GM18499 (cell line): ENCODE data around the gene DSC2.

Experiments used
- ATAC-seq: cut with Tn5 transposase; IDR thresholded peaks from one replicate; pipeline ENCODE4 v1.9.1; 2021; ENCODE audit warnings: moderate number of reproducible peaks; ENCODE audit not compliant: insufficient read depth, unreplicated experiment

The DSC2 gene

DNA sequence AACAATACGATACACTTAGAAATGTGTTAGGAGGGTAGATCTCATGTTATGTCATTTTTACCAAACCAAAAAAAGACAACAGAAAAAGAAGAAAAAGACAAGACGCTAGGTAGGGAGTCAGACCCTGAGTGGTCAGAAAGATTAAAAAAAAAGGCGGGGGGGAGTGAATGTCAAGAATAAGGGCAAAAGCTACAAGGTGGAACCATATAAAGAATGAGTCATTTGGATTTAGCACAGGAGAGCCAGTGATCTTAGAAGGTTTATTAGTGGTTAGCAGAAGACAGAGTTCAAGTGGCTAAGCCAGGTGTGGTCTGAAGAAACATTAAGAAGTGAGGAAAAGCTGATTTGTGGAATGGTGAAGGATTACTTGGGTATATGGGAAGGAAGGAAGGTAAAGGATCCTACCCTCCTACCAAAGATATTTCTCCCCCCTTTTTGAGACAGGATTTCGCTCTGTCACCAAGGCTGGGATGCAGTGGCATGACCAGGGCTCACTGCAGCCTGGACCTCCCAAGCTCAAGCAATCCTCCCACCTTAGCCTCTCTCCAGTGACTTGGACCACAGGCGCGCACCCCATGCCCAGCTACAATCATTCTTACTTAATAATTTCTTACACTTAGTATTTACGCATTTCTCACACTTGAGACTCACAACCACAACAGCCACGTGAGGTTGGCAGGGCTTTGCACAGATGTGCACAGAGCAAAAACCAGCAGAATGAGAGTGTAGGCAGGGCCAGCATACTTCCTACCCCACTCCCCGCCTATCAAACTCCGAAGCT lies 2.6 kb downstream of the DSC2 start:
- ATAC-seq = no peak

DNA sequence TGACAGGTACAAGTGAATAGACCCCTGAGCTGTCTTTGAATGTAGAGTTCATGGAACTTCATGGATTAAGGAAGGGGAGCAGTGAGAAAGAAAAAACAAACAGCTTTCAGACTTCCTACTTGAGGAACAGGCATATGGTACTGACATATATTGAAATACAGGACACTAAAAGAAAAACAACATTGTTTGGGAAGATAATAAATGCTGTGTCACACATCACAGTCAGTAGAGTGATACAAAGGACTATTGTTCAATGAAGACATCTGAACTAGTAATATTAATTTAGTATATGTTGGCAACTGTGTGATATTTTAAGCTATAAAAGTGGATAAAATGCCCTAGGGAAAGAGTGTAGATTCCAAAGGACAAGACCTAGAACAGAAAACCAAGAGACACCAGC lies 3.3 kb downstream of the DSC2 start:
- ATAC-seq = no peak

DNA sequence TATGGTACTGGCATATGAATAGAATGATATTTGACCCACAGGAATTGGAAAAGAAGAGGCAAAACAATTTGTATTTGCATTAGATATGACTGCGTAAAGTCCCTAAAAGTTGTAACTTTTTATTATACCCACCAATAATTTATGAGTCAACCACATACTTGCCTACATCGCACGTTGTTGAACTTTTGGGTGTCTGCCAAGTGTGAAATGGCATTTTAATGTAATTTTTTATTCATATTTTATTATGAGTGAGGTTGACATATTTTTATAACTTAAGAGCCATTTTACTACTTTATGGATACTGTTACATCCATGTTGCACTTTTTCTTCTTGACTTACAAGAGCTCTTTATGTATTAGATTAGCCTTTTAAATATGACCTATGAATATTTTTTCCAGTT lies 4.6 kb downstream of the DSC2 start:
- ATAC-seq = no peak

DNA sequence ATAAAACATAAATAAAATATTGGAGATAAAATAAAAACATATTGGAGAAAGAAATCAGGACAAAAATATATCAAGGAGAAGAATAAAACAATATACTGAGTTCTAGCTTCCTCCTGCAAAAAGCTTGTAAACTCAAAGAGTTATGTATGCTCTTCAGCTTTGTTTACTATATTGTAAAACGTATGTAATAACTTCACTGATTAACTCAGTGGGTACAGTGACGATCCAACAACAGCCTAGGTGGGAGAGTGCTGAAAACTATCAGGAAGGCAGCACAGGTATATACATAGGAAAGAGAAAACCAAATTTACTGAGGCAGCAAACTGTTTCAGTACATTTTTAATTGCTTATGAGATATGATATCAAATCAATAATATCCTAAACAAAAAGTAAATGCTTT lies 8.3 kb downstream of the DSC2 start:
- ATAC-seq = no peak

GRCh38 chr18:31093294-31093693 lies 8.9 kb downstream of the DSC2 start:
- no peak for ATAC-seq

DNA sequence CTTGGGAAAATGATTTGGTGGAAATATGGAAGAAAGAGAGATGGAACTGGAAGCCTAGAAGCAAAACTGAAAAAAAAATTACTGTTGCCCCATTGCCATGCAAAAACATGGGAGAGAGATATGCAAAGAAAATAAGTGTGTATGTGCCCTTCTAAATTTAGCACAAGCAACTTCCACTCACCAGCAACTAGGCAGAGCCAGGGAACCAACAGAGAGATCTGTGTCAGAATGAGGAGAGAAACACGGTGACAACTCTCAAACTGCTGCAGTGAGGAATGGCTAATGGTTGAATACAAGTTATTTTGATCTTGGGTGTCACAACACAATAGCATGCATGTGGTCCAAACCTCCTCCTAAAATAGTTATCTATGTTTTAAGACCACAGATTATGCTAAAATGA lies 10.9 kb downstream of the DSC2 start:
- ATAC-seq = no peak

DNA sequence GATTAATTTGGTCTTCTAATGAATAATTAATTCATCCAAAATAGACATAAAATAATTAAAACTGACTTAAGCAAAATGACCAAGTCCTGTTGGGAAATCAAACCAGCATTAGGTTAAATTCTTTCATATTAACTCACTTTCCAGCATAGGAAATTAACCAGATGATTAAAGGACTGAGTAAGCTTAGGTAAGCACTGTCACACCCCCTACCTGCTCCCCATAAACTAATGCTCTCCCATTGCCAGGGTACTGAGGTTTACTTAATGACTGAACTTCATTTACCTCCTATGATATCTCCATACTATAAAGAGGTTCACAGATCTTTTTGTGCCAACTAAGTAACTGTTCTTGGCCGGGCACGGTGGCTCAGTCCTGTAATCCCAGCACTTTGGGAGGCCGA lies 13.7 kb downstream of the DSC2 start:
- no peak for ATAC-seq

DNA sequence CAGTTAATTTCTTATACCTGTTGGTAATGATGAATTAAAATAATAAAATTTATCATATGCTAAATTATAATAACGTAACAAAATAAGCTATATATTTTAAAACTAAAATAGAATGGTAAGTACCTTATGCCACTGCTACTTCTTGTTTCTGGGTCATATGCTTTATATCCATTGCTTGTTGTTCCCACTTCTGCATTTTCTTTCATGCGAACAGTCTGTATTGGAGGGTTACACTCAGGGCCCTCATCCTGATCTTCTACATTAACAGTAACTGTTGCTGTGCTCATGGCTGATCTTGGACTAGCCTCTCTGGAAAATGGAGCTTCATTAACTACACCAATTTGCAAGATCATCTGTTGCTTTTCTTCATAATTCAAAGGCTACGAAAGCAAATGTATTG lies 22.2 kb downstream of the DSC2 start:
- no peak for ATAC-seq

DNA sequence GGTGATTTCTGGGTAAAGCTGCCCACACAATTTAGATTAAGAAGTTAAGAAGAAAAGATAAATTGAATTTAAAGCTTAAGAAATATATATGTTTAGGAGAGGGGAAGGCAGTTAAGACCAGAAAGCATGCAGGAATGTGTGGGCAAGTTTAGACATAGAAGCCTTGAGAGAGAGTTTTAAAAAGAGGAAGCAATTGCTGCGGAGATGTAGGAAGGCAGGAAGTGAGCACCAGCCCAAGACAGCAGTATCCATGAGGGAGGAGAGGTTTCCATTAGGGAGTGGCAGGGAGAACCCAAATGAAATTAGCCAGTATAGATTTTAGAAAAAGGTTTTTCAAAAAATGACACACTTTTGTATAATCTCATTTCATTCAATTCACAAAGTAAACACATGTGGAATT lies 24.3 kb downstream of the DSC2 start:
- no peak for ATAC-seq

- ATAC-seq = no peak
These were observed 30.0 kb downstream of the DSC2 start for GRCh38 chr18:31072175-31072574.

DNA sequence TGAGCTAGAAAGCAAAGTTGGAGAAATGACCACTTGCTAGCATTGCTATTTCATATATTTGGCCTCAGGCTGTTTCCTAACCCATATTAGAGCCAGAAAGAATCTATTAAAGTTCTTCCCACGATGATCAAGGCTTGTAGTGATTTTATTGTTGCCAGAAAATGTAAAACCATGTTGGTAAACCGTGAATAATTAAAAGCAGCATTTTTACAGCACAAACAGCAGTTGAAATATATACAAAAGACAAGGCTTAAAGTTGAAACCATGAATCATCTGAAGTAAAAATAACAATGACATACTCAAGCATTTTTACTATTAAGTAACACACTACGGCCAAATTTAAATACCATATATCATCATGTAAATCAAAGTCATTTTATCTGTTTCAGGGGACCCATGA lies 32.0 kb downstream of the DSC2 start:
- no peak for ATAC-seq

- ATAC-seq = no peak
These were observed 36.0 kb downstream of the DSC2 start for GRCh38 chr18:31066266-31066665.

- no peak for ATAC-seq
These were observed 37.0 kb downstream of the DSC2 start for GRCh38 chr18:31065036-31065773.

GRCh38 chr18:31064130-31064529 lies 38.1 kb downstream of the DSC2 start:
- peak; percentile 59 for ATAC-seq

GRCh38 chr18:31061945-31062344 lies 40.3 kb downstream of the DSC2 start:
- ATAC-seq = no peak

DNA sequence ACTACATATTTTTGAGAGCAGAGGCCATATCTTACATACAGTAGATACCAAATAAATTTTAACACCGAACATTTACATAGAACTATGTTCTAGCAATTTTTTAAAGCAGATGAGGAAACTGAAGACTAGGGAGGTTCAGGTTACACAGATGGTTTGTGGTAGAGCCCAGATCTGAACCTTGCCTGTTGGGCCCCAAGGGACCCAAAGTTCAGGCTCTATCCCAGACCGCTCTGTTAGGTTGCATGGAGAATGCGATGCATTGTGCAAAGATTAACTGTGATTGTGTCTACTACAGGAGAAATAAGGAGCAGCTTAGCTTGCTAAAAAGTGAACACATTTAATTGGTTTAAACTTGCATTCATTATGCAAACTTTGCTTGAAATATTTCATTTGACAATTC lies 43.3 kb downstream of the DSC2 start:
- no peak for ATAC-seq

DNA sequence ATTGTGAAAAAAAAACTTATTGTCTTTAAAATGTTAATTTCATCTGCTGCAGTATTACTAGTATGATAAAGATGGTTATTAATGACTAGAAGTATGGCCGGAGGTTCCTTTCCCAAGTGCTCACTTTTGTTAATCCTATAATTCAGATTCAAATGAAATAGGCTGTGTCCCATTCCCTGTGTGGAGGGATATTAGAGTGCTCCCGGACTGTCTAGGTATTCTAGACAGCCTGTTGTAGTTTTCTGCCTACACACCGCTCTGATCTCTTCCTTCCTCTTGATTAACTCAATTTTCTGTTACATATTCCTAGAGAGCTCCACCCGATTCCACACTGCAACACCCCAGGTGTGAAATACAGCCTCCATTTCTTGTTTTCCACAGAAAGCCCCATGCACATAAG lies 44.3 kb downstream of the DSC2 start:
- ATAC-seq = no peak

DNA sequence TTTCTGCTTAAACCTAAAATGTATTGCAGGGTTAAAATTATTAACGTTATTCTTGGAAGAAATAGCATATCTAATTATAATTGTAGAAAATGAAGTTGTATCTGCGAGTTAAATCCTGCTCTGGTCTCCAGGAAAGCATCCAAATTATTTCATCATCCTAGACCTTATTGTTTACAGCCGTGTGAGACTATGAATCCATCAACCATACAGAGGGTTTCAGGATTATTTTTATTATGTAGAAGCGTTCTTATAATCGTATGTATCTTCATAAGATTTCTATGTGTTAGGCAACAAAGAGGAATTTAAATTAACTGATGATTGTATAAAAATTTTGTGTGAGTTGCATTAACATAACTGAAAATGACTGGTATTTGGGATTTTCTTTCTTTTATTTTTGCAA lies 45.2 kb downstream of the DSC2 start:
- no peak for ATAC-seq

- no peak for ATAC-seq
These were observed 45.9 kb downstream of the DSC2 start for GRCh38 chr18:31056296-31056695.

DNA sequence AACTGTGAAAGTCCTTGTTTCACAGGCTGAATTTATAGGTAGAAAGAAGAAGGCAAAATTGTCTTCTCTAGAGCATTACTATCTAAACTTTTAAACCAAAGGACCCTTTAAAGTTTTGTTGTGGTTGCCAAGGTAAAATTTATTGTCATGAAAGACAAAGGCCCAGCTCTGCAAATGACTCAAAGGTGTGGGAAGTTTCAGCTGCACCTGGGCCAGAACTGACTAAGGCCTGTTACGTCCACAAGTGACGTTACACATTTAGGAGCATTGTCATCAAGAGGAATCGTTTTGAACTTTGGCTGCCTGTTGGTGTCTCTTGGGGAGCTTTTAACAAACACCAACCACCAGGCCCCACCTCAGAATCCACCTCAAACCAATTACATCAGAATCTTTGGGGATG lies 51.6 kb downstream of the DSC2 start:
- no peak for ATAC-seq

GRCh38 chr18:31049189-31049588 lies 53.0 kb downstream of the DSC2 start:
- ATAC-seq = no peak

GRCh38 chr18:31048216-31048615 lies 54.0 kb downstream of the DSC2 start:
- no peak for ATAC-seq
